ENCODE measurements around the gene NCAN. TPM values are rescaled to one million over a fixed set of nuclear protein-coding genes. Genes with fewer than 3 reads are reported as not detected.

The NCAN gene
- total and polyA plus RNA-seq, 2 of the 4 experiments (the other 2 are of a cell fraction) = not detected

- dilution Hi-C loops (cut with HindIII; ENCODE audit: low sequenced_read_pairs, unreplicated experiment) (no loop called here), in situ Hi-C loops (cut with MboI; ENCODE audit: low sequenced_read_pairs) (no loop called here), intact Hi-C loops (cut with micrococcal nuclease) (no loop called here)
- Histone ChIP-seq H3K4ac (ENCODE audit: low read depth, low read length) (no peak overlapping the region), H2AFZ (replicated peaks; ENCODE audit: low read length, poor library complexity) (no peak overlapping the region), H2BK120ac (ENCODE audit: low read depth, low read length) (no peak overlapping the region), H4K5ac (ENCODE audit: low read depth, low read length) (no peak overlapping the region), H3K36me3 (ENCODE audit: control insufficient read depth, insufficient read depth, low read length) (peaks cover 41% of the 10 kb centered on the region), H3K27me3 (ENCODE audit: control insufficient read depth, insufficient read depth, low read length) (no peaks in the 10 kb centered on the region), H3K79me1 (ENCODE audit: low read depth in 1 of 2, low read length in 2 of 2) (peaks cover 0 to 3% of the 10 kb centered on the region in 2 experiments; a peak in 1 of 4 replicates), H2BK5ac (ENCODE audit: low read depth, low read length, poor library complexity, severe bottlenecking) (no peak overlapping the region), H3K27ac (ENCODE audit: insufficient read depth, low read length) (no peak overlapping the region), H3K9me3 (ENCODE audit: control insufficient read depth, insufficient read depth, low read length) (no peaks in the 10 kb centered on the region), H3K4me2 (ENCODE audit: low read depth, low read length) (no peak overlapping the region), H3K18ac (ENCODE audit: low read depth, low read length) (no peak overlapping the region), H2BK20ac (ENCODE audit: low read depth, low read length) (no peak overlapping the region), H2AK5ac (ENCODE audit: low read depth, low read length) (no peak overlapping the region), H3K4me1 (ENCODE audit: control insufficient read depth, insufficient read depth, low read length) (no peaks in the 10 kb centered on the region), H2BK15ac (ENCODE audit: low read depth, low read length) (no peak overlapping the region), H4K91ac (ENCODE audit: insufficient read depth, low read depth, low read length) (no peak overlapping the region), H3K56ac (ENCODE audit: extremely low read depth, insufficient read depth, low read length) (no peak overlapping the region), H4K8ac (ENCODE audit: low read depth in 2 of 2, low read length in 2 of 2) (no peak overlapping the region), H3K9ac (ENCODE audit: low read depth, low read length) (no peak overlapping the region), H4K20me1 (ENCODE audit: insufficient read depth, low read length) (no peaks in the 10 kb centered on the region), H3K23ac (ENCODE audit: low read depth, low read length) (no peak overlapping the region), H2AK9ac (replicated peaks; ENCODE audit: low read depth, low read length, poor library complexity) (no peak overlapping the region), H3K4me3 (ENCODE audit: insufficient read depth, low read depth, low read length) (no peak overlapping the region), H3K14ac (replicated peaks; ENCODE audit: low read depth, low read length) (no peak overlapping the region), H3K9me1 (ENCODE audit: insufficient read depth, low read length) (no peaks in the 10 kb centered on the region)
- BruUV-seq (replicated peaks) = no TSS peak
- 80% methylated on average over 1 of the region's 10 CpGs; no CpG with 5 or more reads in 1 of the 2 experiments for WGBS, 2 experiments (ENCODE audit: extremely low coverage in 2 of 2, insufficient read length in 1 of 2)
- TF ChIP-seq MAFK (IDR thresholded peaks at IDR 0.05; ENCODE audit: low read depth, low read length) (no peak), CHD1 (IDR thresholded peaks at IDR 0.05; ENCODE audit: low read depth, low read length) (no peak), RFX5 (IDR thresholded peaks at IDR 0.05; ENCODE audit: low read depth, low read length) (no peak), MAZ (IDR thresholded peaks at IDR 0.05; ENCODE audit: borderline replicate concordance, low read depth, low read length) (no peak), CEBPB (IDR thresholded peaks at IDR 0.05; ENCODE audit: low read depth, low read length) (no peak), SMC3 (IDR thresholded peaks at IDR 0.05; ENCODE audit: low read depth, low read length) (no peak), BHLHE40 (IDR thresholded peaks at IDR 0.05; ENCODE audit: low read depth, low read length) (no peak), FOS (IDR thresholded peaks at IDR 0.05; ENCODE audit: low read depth, low read length) (no peak)
- TF ChIP-seq, protein P1, sequence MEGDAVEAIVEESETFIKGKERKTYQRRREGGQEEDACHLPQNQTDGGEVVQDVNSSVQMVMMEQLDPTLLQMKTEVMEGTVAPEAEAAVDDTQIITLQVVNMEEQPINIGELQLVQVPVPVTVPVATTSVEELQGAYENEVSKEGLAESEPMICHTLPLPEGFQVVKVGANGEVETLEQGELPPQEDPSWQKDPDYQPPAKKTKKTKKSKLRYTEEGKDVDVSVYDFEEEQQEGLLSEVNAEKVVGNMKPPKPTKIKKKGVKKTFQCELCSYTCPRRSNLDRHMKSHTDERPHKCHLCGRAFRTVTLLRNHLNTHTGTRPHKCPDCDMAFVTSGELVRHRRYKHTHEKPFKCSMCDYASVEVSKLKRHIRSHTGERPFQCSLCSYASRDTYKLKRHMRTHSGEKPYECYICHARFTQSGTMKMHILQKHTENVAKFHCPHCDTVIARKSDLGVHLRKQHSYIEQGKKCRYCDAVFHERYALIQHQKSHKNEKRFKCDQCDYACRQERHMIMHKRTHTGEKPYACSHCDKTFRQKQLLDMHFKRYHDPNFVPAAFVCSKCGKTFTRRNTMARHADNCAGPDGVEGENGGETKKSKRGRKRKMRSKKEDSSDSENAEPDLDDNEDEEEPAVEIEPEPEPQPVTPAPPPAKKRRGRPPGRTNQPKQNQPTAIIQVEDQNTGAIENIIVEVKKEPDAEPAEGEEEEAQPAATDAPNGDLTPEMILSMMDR (conservative IDR thresholded peaks at IDR 0.05; ENCODE audit: low read depth, low read length) = no peak
- TF ChIP-seq, protein P2, sequence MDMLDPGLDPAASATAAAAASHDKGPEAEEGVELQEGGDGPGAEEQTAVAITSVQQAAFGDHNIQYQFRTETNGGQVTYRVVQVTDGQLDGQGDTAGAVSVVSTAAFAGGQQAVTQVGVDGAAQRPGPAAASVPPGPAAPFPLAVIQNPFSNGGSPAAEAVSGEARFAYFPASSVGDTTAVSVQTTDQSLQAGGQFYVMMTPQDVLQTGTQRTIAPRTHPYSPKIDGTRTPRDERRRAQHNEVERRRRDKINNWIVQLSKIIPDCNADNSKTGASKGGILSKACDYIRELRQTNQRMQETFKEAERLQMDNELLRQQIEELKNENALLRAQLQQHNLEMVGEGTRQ (IDR thresholded peaks at IDR 0.05; ENCODE audit: low read depth, low read length) = no peak
- CTCF ChIA-PET = no interaction called here
- POLR2A ChIA-PET (ENCODE audit: unreplicated experiment) = no interaction called here
- ATAC-seq (ENCODE audit: low read depth) = no peak
- DNase-seq = no peak
These were observed 73.9 kb downstream of the NCAN start for GRCh38 chr19:19285686-19286085.
